Calu3 (cell line): Measurements from ENCODE around the gene MBP. TPM values are rescaled to one million over a fixed set of nuclear protein-coding genes. Genes with fewer than 3 reads are reported as not detected.

Experiments used
- BruUV-seq: library from RNA; stranded (reverse); fragments of 400-500 nt; replicated peaks from 2 replicates; lab custom pipeline; 2021; lab: Mats Ljungman, UMichigan
- CTCF ChIA-PET: fragments of 300-600 bp; sonication (Branson Sonifier 250); formaldehyde crosslinking; loops from one replicate; lab custom pipeline; 2022; ENCODE audit warnings: antibody characterized with exemption; lab: Charles Lee
- DNase-seq: peaks from one replicate; pipeline ENCODE4 v3.0.0; 2022
- H3K27ac Mint-ChIP-seq: one replicate; pipeline ENCODE4 v1.8.0; 2022; ENCODE audit warnings: mixed read lengths; ENCODE audit not compliant: unreplicated experiment
- H3K27me3 Mint-ChIP-seq: one replicate; pipeline ENCODE4 v1.8.0; 2022; ENCODE audit warnings: mixed read lengths; ENCODE audit not compliant: unreplicated experiment
- H3K36me3 Mint-ChIP-seq: one replicate; pipeline ENCODE4 v1.8.0; 2022; ENCODE audit warnings: mild to moderate bottlenecking, moderate library complexity, mixed read lengths; ENCODE audit not compliant: insufficient read depth, unreplicated experiment
- H3K4me1 Mint-ChIP-seq: one replicate; pipeline ENCODE4 v1.8.0; 2022; ENCODE audit warnings: mild to moderate bottlenecking, low read depth, mixed read lengths; ENCODE audit not compliant: unreplicated experiment
- H3K4me3 Mint-ChIP-seq: one replicate; pipeline ENCODE4 v1.8.0; 2022; ENCODE audit warnings: mild to moderate bottlenecking, low read depth, moderate library complexity, mixed read lengths; ENCODE audit not compliant: unreplicated experiment
- H3K9me3 Mint-ChIP-seq: one replicate; pipeline ENCODE4 v1.8.0; 2022; ENCODE audit warnings: low read depth, mixed read lengths; ENCODE audit not compliant: unreplicated experiment
- CTCF ChIP-seq: fragments of 200-600 bp; IDR thresholded peaks from one replicate; pipeline ENCODE4 v1.8.0; 2022; ENCODE audit warnings: antibody characterized with exemption; ENCODE audit not compliant: unreplicated experiment
- intact Hi-C: fragments of 100-400 bp; cut with micrococcal nuclease; formaldehyde crosslinking; loops from one replicate; pipeline ENCODE4 v1.10.0; 2022; ENCODE audit not compliant: unreplicated experiment
- total RNA-seq: library from RNA; stranded (reverse); gene quantifications from 2 replicates; pipeline ENCODE4 v1.2.3, GENCODE V29; 2022

MBP gene
- total RNA-seq, 1 experiment from 2014 or later = 221 TPM

- TF ChIP-seq CTCF = no peak
- DNase-seq = no peak
- intact Hi-C loops = no loop called here
- Mint-ChIP-seq H3K36me3 (no peaks in the 10 kb centered on the region), H3K27me3 (no peaks in the 10 kb centered on the region), H3K4me3 (no peak overlapping the region), H3K27ac (no peak overlapping the region), H3K9me3 (no peaks in the 10 kb centered on the region), H3K4me1 (no peaks in the 10 kb centered on the region)
- CTCF ChIA-PET = interaction anchor here (0.6 kb wide), 1 partner anchor 67 kb away, joined by 3 read pairs; no protein-coding TSS in a partner anchor
- BruUV-seq = no TSS peak
Measured at GRCh38 chr18:76937597-76937996, 195.0 kb downstream of the MBP start.

DNA sequence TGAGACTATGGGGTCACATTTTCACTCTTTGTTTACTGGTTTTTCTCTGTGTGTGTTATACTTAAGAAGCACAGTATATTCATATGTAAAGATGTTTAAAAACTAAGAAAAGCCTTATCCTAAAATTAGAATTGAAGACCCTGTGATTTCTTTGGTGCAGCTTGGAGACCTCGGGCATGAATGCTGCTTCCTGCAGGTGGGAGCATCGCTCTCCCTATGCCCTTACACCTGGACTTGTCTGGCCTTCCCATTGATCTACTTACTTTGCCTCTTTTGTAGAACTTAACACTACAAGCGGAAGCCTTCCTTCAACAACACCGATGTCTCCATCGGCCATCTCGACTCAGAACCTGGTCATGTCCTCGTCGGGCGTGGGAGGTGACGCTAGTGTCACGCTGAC lies 195.7 kb downstream of the MBP start:
- no peaks in the 10 kb centered on the region for H3K36me3 Mint-ChIP-seq
- no peaks in the 10 kb centered on the region for H3K4me1 Mint-ChIP-seq
- CTCF ChIA-PET = interaction anchor here (0.6 kb wide), 1 partner anchor 68 kb away, joined by 3 read pairs; no protein-coding TSS in a partner anchor
- H3K27ac Mint-ChIP-seq = no peak overlapping the region
- no peaks in the 10 kb centered on the region for H3K9me3 Mint-ChIP-seq
- TF ChIP-seq CTCF = no peak
- no TSS peak for BruUV-seq
- no peak for DNase-seq
- intact Hi-C loops = no loop called here
- H3K27me3 Mint-ChIP-seq = no peaks in the 10 kb centered on the region
- no peak overlapping the region for H3K4me3 Mint-ChIP-seq

DNA sequence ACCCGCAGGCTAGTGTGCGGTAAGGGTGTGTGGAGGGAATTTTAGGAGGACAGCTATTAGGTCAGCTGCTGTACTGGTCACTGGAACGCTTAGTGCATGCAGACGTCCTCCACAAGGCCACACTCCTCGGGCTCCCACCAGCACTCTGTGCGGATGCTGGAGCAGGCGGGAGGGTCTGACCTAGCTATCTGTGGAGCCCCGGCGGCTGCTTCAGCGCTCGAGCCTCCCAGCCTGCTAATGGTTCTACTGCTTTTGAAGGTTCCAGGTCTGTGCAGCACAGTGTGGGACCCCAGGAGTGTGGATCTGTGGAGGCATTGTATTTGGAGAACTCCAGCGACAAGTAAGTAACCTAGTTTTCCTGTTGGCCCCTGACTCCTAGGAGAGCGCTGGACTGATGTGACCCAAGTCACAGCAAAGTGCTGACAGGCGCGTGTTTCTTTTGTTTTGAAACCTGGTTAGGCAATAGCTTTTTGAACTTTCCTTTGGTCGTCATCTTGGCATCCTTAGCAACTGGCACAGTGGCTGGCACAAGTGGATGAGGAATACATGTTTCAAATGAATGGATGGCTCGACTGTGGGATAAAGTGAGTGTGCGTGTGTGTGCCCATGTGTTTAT lies 196.8 kb downstream of the MBP start:
- H3K36me3 Mint-ChIP-seq = no peaks in the 10 kb centered on the region
- no peaks in the 10 kb centered on the region for H3K9me3 Mint-ChIP-seq
- CTCF ChIA-PET = no interaction called here
- no peak overlapping the region for H3K27ac Mint-ChIP-seq
- no TSS peak for BruUV-seq
- DNase-seq = no peak
- intact Hi-C loops = no loop called here
- no peaks in the 10 kb centered on the region for H3K27me3 Mint-ChIP-seq
- H3K4me1 Mint-ChIP-seq = no peaks in the 10 kb centered on the region
- TF ChIP-seq CTCF = no peak
- no peak overlapping the region for H3K4me3 Mint-ChIP-seq

DNA sequence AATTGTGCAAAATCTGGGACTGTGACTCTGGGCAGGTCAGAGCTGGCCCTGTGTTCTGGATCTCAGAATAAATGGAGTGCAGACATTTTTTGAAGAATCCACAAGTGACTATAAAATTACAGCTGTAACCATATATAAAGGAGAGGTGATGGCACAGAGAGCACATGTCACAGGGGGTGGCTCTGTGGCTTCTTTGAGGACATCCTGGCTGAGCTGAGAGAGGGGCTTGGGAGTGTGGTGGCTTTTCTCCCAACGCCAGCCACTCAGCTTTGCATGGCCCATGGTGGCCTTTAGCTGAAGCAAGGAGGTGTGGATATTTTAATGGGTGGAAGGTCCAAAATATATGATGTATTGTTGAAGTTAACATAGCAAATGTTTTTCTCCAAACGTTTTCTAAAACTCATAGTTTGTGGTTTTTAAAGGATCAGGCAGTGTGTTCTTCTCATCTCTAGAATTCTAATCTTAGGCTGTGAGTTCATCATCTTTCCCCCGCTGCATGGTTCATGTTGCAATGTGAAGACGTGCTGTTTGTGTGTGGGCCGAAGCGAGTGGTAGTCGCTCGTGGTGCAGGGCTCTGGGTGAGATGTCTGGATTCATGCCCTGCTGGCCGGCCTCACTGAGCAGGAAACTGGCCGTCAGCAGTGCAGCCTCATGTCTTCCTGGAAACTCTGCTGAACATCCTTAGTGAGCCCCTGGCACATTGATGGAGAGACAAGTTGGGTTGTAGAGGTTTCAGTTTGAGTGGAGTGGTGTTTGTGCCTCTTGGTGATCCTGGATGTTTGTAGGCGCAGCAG lies 200.4 kb downstream of the MBP start:
- BruUV-seq = no TSS peak
- no peaks in the 10 kb centered on the region for H3K9me3 Mint-ChIP-seq
- H3K4me1 Mint-ChIP-seq = no peaks in the 10 kb centered on the region
- H3K4me3 Mint-ChIP-seq = no peak overlapping the region
- H3K27ac Mint-ChIP-seq = no peak overlapping the region
- TF ChIP-seq CTCF = no peak
- H3K27me3 Mint-ChIP-seq = no peaks in the 10 kb centered on the region
- DNase-seq = no peak
- H3K36me3 Mint-ChIP-seq = peaks cover 6% of the 10 kb centered on the region
- intact Hi-C loops = no loop called here
- CTCF ChIA-PET = no interaction called here
